ENCODE results near the gene ANKDD1B. TPM values are rescaled to one million over a fixed set of nuclear protein-coding genes. Genes with fewer than 3 reads are reported as not detected.

The ANKDD1B gene
- total RNA-seq, 1 donor from 2014 or later = not detected

- TF ChIP-seq POLR2AphosphoS5 (IDR thresholded peaks at IDR 0.05; ENCODE audit: insufficient read depth in 1 of 2, low read depth in 1 of 2) = no peak
- no peak for TF ChIP-seq CTCF (IDR thresholded peaks at IDR 0.05)
- no peak for TF ChIP-seq POLR2A (IDR thresholded peaks at IDR 0.05)
- no peak for DNase-seq (ENCODE audit: extremely low spot score in 2 of 2)
- Histone ChIP-seq H3K4me1 (no peaks in the 10 kb centered on the region), H3K9me3 (no peaks in the 10 kb centered on the region), H3K27ac (no peak overlapping the region), H3K4me3 (no peak overlapping the region), H3K27me3 (no peaks in the 10 kb centered on the region), H3K36me3 (no peaks in the 10 kb centered on the region)
- intact Hi-C loops (cut with DNase I) = no loop called here
Measured at GRCh38 chr5:75670577-75670976, 59.3 kb downstream of the ANKDD1B start.

- Histone ChIP-seq H3K27me3 (no peaks in the 10 kb centered on the region), H3K4me3 (no peak overlapping the region), H3K9me3 (no peaks in the 10 kb centered on the region), H3K4me1 (no peaks in the 10 kb centered on the region), H3K36me3 (no peaks in the 10 kb centered on the region), H3K27ac (no peak overlapping the region)
- TF ChIP-seq POLR2A (IDR thresholded peaks at IDR 0.05) (no peak), POLR2AphosphoS5 (IDR thresholded peaks at IDR 0.05; ENCODE audit: insufficient read depth in 1 of 2, low read depth in 1 of 2) (no peak), CTCF (IDR thresholded peaks at IDR 0.05) (no peak)
- no peak for DNase-seq (ENCODE audit: extremely low spot score in 2 of 2)
- intact Hi-C loops (cut with DNase I) = no loop called here
Measured at GRCh38 chr5:75671506-75671905, 60.3 kb downstream of the ANKDD1B start.

GRCh38 chr5:75672616-75673015, 61.4 kb downstream of the ANKDD1B start:
- DNase-seq (ENCODE audit: extremely low spot score in 2 of 2) = no peak
- Histone ChIP-seq H3K36me3 (no peaks in the 10 kb centered on the region), H3K27ac (no peak overlapping the region), H3K4me1 (no peaks in the 10 kb centered on the region), H3K4me3 (no peak overlapping the region), H3K9me3 (no peaks in the 10 kb centered on the region), H3K27me3 (no peaks in the 10 kb centered on the region)
- intact Hi-C loops (cut with DNase I) = no loop called here
- TF ChIP-seq POLR2AphosphoS5 (IDR thresholded peaks at IDR 0.05; ENCODE audit: insufficient read depth in 1 of 2, low read depth in 1 of 2) = no peak
- TF ChIP-seq CTCF (IDR thresholded peaks at IDR 0.05) = no peak
- TF ChIP-seq POLR2A (IDR thresholded peaks at IDR 0.05) = no peak

- no peak overlapping the region for H3K27ac ChIP-seq
- peaks cover under 1% of the 10 kb centered on the region for H3K4me1 ChIP-seq
- no peak for TF ChIP-seq POLR2A (IDR thresholded peaks at IDR 0.05)
- DNase-seq (ENCODE audit: extremely low spot score in 2 of 2) = no peak
- H3K4me3 ChIP-seq = no peak overlapping the region
- intact Hi-C loops (cut with DNase I) = no loop called here
- no peaks in the 10 kb centered on the region for H3K27me3 ChIP-seq
- H3K9me3 ChIP-seq = no peaks in the 10 kb centered on the region
- no peaks in the 10 kb centered on the region for H3K36me3 ChIP-seq
Measured at GRCh38 chr5:75675783-75676182, 64.5 kb downstream of the ANKDD1B start.

GRCh38 chr5:75677607-75678006, 66.4 kb downstream of the ANKDD1B start:
- H3K36me3 ChIP-seq = no peaks in the 10 kb centered on the region
- no peaks in the 10 kb centered on the region for H3K27me3 ChIP-seq
- peaks cover 5% of the 10 kb centered on the region for H3K4me1 ChIP-seq
- DNase-seq (ENCODE audit: extremely low spot score in 2 of 2) = no peak
- H3K9me3 ChIP-seq = no peaks in the 10 kb centered on the region
- no peak overlapping the region for H3K27ac ChIP-seq
- H3K4me3 ChIP-seq = no peak overlapping the region
- intact Hi-C loops (cut with DNase I) = no loop called here
- TF ChIP-seq POLR2AphosphoS5 (IDR thresholded peaks at IDR 0.05; ENCODE audit: insufficient read depth in 1 of 2, low read depth in 1 of 2) (peak in 1 of 2 donors; percentile 32), CTCF (IDR thresholded peaks at IDR 0.05) (no peak), POLR2A (IDR thresholded peaks at IDR 0.05) (no peak)

- TF ChIP-seq CTCF (IDR thresholded peaks at IDR 0.05) = no peak
- TF ChIP-seq POLR2A (IDR thresholded peaks at IDR 0.05) = no peak
- TF ChIP-seq POLR2AphosphoS5 (IDR thresholded peaks at IDR 0.05; ENCODE audit: insufficient read depth in 1 of 2, low read depth in 1 of 2) = no peak
- DNase-seq (ENCODE audit: extremely low spot score in 2 of 2) = no peak
- no peak overlapping the region for H3K27ac ChIP-seq
- H3K4me1 ChIP-seq = peaks cover 5% of the 10 kb centered on the region
- no peak overlapping the region for H3K4me3 ChIP-seq
- no peaks in the 10 kb centered on the region for H3K9me3 ChIP-seq
- intact Hi-C loops (cut with DNase I) = no loop called here
- H3K36me3 ChIP-seq = no peaks in the 10 kb centered on the region
- no peaks in the 10 kb centered on the region for H3K27me3 ChIP-seq
Measured at GRCh38 chr5:75678155-75678554, 66.9 kb downstream of the ANKDD1B start.

Measured in vagina (tissue), 2 donors.